Measurements from ENCODE around the gene ADAMTS15. TPM values are rescaled to one million over a fixed set of nuclear protein-coding genes. Genes with fewer than 3 reads are reported as not detected.

The ADAMTS15 gene
- total RNA-seq, 3 donors from 2014 or later: not detected

- no peak overlapping the region for H3K4me3 Mint-ChIP-seq
- ATAC-seq: no peak
- no peaks in the 10 kb centered on the region for H3K36me3 Mint-ChIP-seq (ENCODE audit: insufficient read depth)
- peaks cover 5% of the 10 kb centered on the region for H3K27me3 Mint-ChIP-seq (ENCODE audit: low read depth)
- DNase-seq: no peak
- no peaks in the 10 kb centered on the region for H3K9me3 Mint-ChIP-seq
- no peaks in the 10 kb centered on the region for H3K4me1 Mint-ChIP-seq (ENCODE audit: low read depth)
These were observed 74.7 kb downstream of the ADAMTS15 start for GRCh38 chr11:130523166-130523565.

GRCh38 chr11:130523609-130524008 is 75.2 kb downstream of the ADAMTS15 start:
- ATAC-seq: no peak
- H3K9me3 Mint-ChIP-seq: no peaks in the 10 kb centered on the region
- no peaks in the 10 kb centered on the region for H3K4me1 Mint-ChIP-seq (ENCODE audit: low read depth)
- peaks cover 5% of the 10 kb centered on the region for H3K27me3 Mint-ChIP-seq (ENCODE audit: low read depth)
- no peak for DNase-seq
- H3K36me3 Mint-ChIP-seq (ENCODE audit: insufficient read depth): no peaks in the 10 kb centered on the region
- H3K4me3 Mint-ChIP-seq: no peak overlapping the region

DNA sequence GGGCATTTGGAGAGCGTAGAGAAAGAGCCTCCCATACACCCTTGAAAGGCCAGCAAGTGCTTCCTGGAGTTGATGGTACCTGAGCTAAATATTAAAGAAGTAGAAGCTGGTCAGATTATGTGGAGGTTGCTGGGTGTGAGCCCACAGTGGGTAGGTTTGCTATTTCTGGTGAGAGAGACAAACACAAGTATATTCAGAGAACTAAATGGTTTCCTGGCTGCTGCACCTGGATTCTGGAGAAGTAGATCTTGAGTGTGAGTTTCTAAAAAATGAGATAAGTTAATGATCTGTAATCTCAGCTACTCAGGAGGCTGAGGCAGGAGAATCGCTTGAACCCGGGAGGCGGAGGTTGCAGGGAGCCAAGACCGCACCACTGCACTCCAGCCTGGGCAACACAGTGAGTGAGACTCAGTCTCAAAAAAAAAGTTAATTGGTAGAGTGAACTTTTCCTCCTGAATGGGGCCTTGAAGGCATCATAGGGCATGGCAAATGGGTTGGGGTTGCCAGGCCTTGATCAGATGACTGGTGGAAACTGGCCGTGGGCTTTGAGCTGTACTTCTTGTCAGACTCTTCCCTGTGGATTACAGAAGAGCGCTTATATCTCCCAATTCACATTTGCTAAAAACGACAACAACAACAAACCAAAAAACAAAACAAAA is 75.8 kb downstream of the ADAMTS15 start:
- peaks cover 5% of the 10 kb centered on the region for H3K27me3 Mint-ChIP-seq (ENCODE audit: low read depth)
- H3K36me3 Mint-ChIP-seq (ENCODE audit: insufficient read depth): no peaks in the 10 kb centered on the region
- no peaks in the 10 kb centered on the region for H3K9me3 Mint-ChIP-seq
- H3K4me3 Mint-ChIP-seq: no peak overlapping the region
- no peaks in the 10 kb centered on the region for H3K4me1 Mint-ChIP-seq (ENCODE audit: low read depth)
- no peak for ATAC-seq
- DNase-seq: no peak

- Mint-ChIP-seq H3K27me3 (ENCODE audit: low read depth) (peaks cover 5% of the 10 kb centered on the region), H3K4me1 (ENCODE audit: low read depth) (no peaks in the 10 kb centered on the region), H3K9me3 (no peaks in the 10 kb centered on the region), H3K36me3 (ENCODE audit: insufficient read depth) (no peaks in the 10 kb centered on the region), H3K4me3 (no peak overlapping the region)
- DNase-seq (no peak), ATAC-seq (no peak)
These were observed 76.9 kb downstream of the ADAMTS15 start for GRCh38 chr11:130525307-130525706.

Other genes starting within 250 kb of the ADAMTS15 start
- gene ZBTB44, start 133.7 kb upstream of the ADAMTS15 start, total RNA-seq: 10 to 100 TPM; 31.6 to 32.7 (median 31.6) TPM
- under 1 TPM in 1 of 3 donors, not detected in 2; 0.08 TPM for gene ADAMTS8, start 20.0 kb upstream of the ADAMTS15 start, total RNA-seq

Measured in activated T-cell treated with anti-CD3 and anti-CD28 coated beads, Interleukin-2, amount 50 U/mL, for 4 hours (primary cell).